Measurements from ENCODE around the gene C17orf75.

The C17orf75 gene

DNA sequence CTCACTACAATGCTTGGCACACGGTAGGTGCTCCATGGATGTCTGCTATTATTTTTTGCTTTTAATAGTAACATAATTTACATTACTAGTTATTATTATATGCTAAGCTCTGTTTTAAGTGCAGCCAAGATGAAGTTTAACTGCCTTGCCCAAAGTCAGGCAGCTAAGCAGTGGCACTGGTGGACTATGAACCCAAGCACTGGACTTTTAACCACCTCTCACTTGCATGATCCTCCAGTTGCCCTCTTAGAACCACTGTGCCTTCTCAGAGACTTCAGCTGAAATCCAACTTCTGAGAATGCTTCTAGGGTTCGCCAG is 6.5 kb upstream of the C17orf75 start:
- Histone ChIP-seq H3K9me3 (no peaks in the 10 kb centered on the region), H3K4me2 (peak overlapping the region; percentile 89; the same call in 1 of the 2 replicates), H4K20me1 (peaks cover 32% of the 10 kb centered on the region), H3K9ac (no peak overlapping the region), H3K4me3 (no peak overlapping the region), H3K27me3 (no peaks in the 10 kb centered on the region), H3K36me3 (peaks cover 19% of the 10 kb centered on the region), H3K27ac (no peak overlapping the region), H3K4me1 (peaks cover 34% of the 10 kb centered on the region)
- TF ChIP-seq Cebpa-rat (IDR thresholded peaks at IDR 0.05): no peak

DNA sequence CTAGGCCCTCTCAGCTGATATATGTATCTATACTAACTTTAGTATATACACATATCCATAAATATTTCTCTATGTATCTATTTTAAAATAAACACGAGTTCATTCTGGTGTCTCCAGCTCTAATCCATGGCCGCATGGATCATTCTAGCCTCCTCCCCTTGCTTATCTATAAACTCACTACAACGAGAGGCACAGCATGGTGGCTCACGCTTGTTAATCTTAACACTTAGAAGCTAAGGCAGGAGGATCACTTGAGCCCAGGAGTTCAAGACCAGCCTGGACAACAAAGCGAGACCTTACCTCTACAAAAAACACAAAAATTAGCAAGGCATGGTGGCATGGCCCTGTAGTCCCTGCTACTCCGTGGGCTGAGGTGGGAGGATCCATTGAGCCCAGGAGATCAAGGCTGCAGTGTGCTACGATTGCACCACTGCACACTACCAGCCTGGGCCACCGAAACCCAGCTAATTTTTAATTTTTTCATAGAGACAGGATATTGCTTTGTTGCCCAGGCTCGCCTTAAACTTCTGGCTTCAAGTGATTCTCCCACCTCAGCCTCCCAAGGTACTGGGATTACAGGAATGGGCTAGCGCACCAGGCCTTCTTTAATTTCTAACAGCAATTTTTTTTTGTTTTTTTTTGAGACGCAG is 4.1 kb upstream of the C17orf75 start:
- Histone ChIP-seq H3K4me3 (no peak overlapping the region), H3K4me1 (peaks cover 29% of the 10 kb centered on the region), H3K27ac (no peak overlapping the region), H3K27me3 (no peaks in the 10 kb centered on the region), H4K20me1 (peaks cover 8% of the 10 kb centered on the region), H3K9ac (no peak overlapping the region), H3K36me3 (no peaks in the 10 kb centered on the region), H3K9me3 (no peaks in the 10 kb centered on the region), H3K4me2 (no peak overlapping the region)
- no peak for TF ChIP-seq Cebpa-rat (IDR thresholded peaks at IDR 0.05)

DNA sequence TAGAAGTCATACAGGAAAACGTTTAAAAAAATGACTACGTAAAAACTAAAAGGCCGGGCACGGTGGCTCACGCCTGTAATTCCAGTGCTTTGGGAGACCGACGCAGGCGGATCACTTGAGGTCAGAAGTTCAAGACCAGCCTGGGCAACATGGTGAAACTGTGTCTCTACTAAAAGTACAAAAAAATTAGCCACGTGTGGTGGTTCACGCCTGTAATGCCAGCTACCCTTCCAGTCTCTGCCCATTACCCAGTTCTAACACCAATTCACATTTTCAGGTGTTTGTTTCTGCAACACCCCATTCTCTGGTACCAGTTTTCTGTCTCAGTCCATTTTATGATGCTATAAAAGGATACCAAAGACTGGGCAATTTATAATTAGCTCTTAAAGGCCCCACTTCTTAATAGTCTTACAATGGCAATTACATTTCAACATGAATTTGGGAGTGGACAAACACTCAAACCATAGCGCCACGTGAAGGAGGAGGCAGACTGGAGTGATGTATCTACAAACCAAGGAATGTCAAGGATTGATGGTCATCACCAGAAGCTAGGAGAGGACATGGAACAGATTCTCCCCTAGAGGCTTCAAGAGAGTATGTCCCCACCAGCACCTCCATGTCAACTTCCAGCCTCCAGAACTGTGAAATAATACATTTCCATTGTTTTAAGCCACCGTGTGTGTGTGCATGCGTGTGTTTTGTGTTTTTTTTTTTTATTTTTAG is 791 bp upstream of the C17orf75 start:
- H3K36me3 ChIP-seq: peaks cover 21% of the 10 kb centered on the region
- H3K9ac ChIP-seq: peak overlapping the region; percentile 87
- peak overlapping the region; percentile 97 for H3K4me2 ChIP-seq
- H3K27me3 ChIP-seq: no peaks in the 10 kb centered on the region
- TF ChIP-seq Cebpa-rat (IDR thresholded peaks at IDR 0.05): no peak
- H3K9me3 ChIP-seq: no peaks in the 10 kb centered on the region
- peak overlapping the region; percentile 84 for H3K27ac ChIP-seq
- H3K4me3 ChIP-seq: peak overlapping the region; percentile 70
- no peaks in the 10 kb centered on the region for H4K20me1 ChIP-seq
- H3K4me1 ChIP-seq: peaks cover 24% of the 10 kb centered on the region

DNA sequence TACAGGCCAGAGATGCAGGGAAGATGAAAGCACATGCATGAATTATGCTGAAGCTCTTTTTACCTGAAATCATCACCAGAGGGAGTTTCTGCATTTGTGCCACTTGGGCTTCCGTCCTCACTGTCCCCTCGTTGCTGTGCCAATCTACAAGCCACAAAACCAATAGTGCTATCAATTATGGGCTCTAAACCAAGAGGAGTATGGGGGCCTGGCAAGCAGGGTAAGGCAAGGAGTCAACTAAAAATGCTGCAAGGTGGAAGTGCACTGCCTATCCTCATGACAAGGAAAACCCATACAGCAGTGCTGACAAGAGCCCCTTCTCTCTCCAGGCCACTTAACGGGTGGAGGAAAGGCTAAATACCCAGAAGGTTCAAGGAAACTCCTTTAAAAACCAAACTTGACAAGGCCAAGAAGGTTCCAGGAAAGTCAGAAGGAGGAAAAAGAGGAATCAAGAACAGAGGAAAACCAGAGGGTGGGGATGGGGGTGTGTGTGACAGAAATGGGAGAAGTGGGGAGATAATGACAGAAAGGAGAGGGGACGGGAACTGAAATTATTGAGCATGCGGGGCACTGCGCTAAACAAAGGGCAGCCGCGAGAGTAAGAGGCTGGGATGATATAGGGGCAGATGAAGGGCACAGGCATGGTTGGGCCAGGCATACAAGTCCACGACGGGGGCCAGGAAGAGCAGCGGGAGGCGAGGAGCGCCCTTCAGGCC is 674 bp downstream of the C17orf75 start:
- no peaks in the 10 kb centered on the region for H3K27me3 ChIP-seq
- no peak for TF ChIP-seq Cebpa-rat (IDR thresholded peaks at IDR 0.05)
- peak overlapping the region; percentile 87 for H3K9ac ChIP-seq
- H3K4me1 ChIP-seq: peaks cover 33% of the 10 kb centered on the region
- peak overlapping the region; percentile 70 for H3K4me3 ChIP-seq
- H3K9me3 ChIP-seq: no peaks in the 10 kb centered on the region
- H3K36me3 ChIP-seq: peaks cover 35% of the 10 kb centered on the region
- no peaks in the 10 kb centered on the region for H4K20me1 ChIP-seq
- H3K27ac ChIP-seq: peak overlapping the region; percentile 84
- H3K4me2 ChIP-seq: peak overlapping the region; percentile 97

DNA sequence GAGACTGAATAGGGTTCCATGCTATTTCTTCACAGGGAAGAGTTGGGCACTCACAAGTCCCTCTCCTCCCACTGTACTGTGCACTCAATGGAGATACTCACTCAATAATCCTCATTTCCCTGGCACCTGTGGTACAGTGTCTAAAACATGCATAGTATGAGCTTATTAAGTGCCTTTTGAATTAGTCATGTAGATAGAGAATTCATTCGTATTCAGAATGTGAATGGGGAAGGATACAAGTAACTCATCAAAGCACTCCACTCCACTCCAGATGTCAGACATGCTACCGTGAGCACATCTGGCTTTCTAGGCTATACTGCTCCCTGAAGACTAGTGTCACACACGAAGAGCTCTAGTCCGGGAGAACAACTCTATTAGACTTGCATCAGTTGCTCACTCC is 6.3 kb downstream of the C17orf75 start:
- Histone ChIP-seq H3K4me1 (peaks cover 38% of the 10 kb centered on the region), H3K9ac (no peak overlapping the region), H3K36me3 (peaks cover 62% of the 10 kb centered on the region), H3K27ac (no peak overlapping the region), H3K4me3 (no peak overlapping the region), H3K4me2 (peak overlapping the region; percentile 46), H4K20me1 (no peaks in the 10 kb centered on the region), H3K9me3 (no peaks in the 10 kb centered on the region), H3K27me3 (no peaks in the 10 kb centered on the region)
- no peak for TF ChIP-seq Cebpa-rat (IDR thresholded peaks at IDR 0.05)

DNA sequence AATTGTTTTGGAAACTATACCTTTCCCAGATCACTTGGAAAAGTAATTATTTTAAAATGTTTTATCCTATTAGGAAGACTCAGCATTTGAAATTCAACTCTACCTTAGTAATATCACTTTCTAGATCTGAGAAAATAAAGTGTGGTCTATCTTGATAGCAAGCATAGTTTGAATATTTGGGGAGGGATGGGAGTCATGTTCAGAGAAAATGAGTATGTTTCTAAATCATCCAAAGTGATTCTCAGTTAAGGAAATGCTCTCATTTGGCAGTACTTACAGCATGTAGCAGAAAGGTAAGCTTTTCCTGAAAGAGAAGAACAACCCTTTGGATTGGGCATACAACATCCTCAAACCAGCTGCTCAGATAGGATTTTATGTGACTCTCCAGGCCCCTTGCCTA is 6.9 kb downstream of the C17orf75 start:
- Histone ChIP-seq H3K9me3 (no peaks in the 10 kb centered on the region), H3K27ac (no peak overlapping the region), H3K9ac (no peak overlapping the region), H3K4me3 (no peak overlapping the region), H3K36me3 (peaks cover 62% of the 10 kb centered on the region), H4K20me1 (no peaks in the 10 kb centered on the region), H3K27me3 (no peaks in the 10 kb centered on the region), H3K4me1 (peaks cover 42% of the 10 kb centered on the region), H3K4me2 (no peak overlapping the region)
- TF ChIP-seq Cebpa-rat (IDR thresholded peaks at IDR 0.05): no peak

DNA sequence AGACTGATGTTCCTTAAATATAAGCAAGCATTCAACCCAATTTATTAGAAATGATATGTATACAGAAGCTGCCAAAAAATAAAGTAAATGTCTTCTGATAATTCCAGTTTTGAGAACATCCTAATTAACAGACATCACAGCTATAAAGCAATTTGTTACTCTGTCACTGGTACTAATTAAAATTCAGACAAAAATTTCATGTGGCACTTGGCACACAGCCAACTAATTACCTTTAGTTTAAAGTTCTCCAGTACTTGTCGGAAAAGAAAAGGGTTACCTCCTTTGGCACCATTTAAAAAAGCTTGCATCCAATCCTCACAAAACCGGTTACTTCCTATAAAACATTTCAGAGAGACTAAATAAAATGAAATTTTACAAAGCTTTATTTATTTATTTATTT is 8.8 kb downstream of the C17orf75 start:
- no peak overlapping the region for H3K9ac ChIP-seq
- TF ChIP-seq Cebpa-rat (IDR thresholded peaks at IDR 0.05): no peak
- H3K4me1 ChIP-seq: peaks cover 58% of the 10 kb centered on the region
- H3K4me2 ChIP-seq: no peak overlapping the region
- no peaks in the 10 kb centered on the region for H3K9me3 ChIP-seq
- H4K20me1 ChIP-seq: no peaks in the 10 kb centered on the region
- no peak overlapping the region for H3K4me3 ChIP-seq
- no peak overlapping the region for H3K27ac ChIP-seq
- peaks cover 45% of the 10 kb centered on the region for H3K36me3 ChIP-seq
- H3K27me3 ChIP-seq: no peaks in the 10 kb centered on the region

DNA sequence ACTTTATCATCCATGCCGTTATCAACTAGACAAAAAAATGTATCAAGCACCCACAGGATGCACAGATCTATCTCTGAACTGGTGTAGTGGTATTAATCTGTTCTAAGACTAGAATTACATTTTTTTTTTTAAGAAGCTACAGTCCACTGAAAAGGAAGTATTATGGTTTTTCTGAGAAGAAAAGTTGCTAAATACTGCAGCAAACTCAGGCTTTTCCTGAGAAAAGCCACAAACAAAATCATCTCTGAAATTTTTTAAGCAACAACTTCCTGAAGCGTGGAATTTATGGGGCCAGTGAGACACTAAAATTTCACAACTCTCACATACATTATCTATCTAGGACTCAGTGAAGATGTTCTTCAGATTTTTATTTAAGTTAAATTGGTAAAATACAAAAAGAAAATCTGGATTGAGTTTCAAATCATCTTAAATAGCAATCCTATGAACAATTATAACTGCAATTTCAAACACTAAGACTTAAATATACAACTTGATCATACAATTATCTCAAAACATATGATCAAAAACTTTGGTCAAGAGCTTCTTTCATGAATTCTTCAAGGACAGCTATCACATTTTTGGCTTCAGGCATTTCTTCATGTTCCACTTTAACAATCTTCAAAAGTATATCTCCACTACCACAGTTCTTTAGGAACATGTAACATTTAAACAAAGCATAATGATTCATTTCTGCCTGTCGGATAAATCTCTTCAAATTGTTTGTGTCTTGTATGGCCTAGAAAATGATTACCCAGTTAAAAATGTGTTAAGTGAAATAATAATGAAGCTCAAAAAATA is 10.5 kb downstream of the C17orf75 start:
- H4K20me1 ChIP-seq: no peaks in the 10 kb centered on the region
- no peaks in the 10 kb centered on the region for H3K27me3 ChIP-seq
- no peak overlapping the region for H3K4me3 ChIP-seq
- H3K9me3 ChIP-seq: no peaks in the 10 kb centered on the region
- peak overlapping the region; percentile 6; the same call in 1 of the 2 replicates for H3K27ac ChIP-seq
- peaks cover 50% of the 10 kb centered on the region for H3K4me1 ChIP-seq
- peaks cover 28% of the 10 kb centered on the region for H3K36me3 ChIP-seq
- no peak for TF ChIP-seq Cebpa-rat (IDR thresholded peaks at IDR 0.05)
- no peak overlapping the region for H3K9ac ChIP-seq
- peak overlapping the region; percentile 53 for H3K4me2 ChIP-seq

DNA sequence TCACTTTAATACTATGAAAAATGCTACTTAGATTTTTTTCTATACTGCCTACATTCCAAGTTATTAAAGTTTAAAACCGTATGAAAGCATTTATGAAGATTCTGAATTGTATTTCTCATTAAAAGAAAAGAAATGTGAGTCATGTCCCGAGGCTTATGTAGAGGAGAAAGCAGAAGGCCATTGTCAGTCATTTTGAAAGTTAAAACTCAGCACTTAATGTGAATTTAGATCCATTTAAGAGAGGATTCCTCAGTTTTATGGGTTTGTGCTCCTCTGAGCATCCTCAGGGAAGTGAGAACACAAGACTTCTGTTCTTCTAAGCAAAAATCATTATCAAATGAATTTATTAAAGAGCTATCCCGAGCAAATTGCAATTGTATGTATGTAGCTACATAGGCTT is 11.8 kb downstream of the C17orf75 start:
- Histone ChIP-seq H3K4me2 (peak overlapping the region; percentile 53), H3K4me3 (no peak overlapping the region), H3K27ac (peak overlapping the region; percentile 6; the same call in 1 of the 2 replicates), H3K9me3 (no peaks in the 10 kb centered on the region), H4K20me1 (no peaks in the 10 kb centered on the region), H3K9ac (no peak overlapping the region), H3K27me3 (no peaks in the 10 kb centered on the region), H3K36me3 (peaks cover 27% of the 10 kb centered on the region), H3K4me1 (peaks cover 39% of the 10 kb centered on the region)
- TF ChIP-seq Cebpa-rat (IDR thresholded peaks at IDR 0.05): no peak
